Fibroblast of skin of right quadriceps (primary cell): ENCODE measurements around the gene TMED9.
A peak's percentile ranks its signal among the peaks of the same experiment; 100 is the strongest.
"Not testable (repeated sequence)": the region's sequence is repeated elsewhere in the genome, so short reads cannot be mapped to it uniquely, and the experiment has no call there.

Source experiments
- DNase-seq: peaks from one replicate; pipeline ENCODE4 v3.0.0-alpha.2; 2013

The TMED9 gene

DNA sequence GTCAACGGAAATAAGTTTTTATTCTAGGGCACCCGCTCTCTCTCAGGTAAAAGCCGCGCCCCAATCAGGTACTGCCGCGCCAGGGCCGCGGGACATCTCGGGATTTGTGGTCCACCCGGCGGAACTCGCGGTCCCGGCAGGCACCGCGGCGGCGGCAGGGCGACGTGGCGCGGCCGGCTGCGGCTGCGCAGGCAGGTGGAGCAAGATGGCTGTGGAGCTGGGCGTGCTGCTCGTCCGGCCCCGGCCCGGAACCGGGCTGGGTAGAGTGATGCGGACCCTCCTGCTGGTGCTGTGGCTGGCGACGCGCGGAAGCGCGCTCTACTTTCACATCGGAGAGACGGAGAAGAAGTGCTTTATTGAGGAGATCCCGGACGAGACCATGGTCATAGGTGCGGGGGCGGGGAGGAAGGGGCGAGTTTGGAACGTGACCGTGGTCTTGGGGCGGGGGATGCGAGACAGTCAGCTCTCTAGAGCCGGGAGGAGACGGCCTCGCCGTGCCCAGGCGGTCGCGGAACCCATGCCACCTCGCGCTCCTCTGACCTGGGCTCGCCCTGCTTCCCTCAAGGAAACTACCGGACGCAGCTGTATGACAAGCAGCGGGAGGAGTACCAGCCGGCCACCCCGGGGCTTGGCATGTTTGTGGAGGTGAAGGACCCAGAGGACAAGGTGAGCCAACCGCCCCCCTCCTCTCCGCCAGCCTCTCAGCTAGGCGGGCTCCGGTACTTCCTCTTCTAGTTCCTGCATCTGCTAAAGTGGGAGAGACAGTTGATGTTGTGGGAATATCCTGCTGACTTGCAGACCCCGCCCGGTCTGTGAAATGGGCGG is at the start of gene TMED9:
Gene TMED9, plus strand, starts transcription at position 194 of the 825 bp plus-strand sequence. Its CDS starts 12 bp downstream, at position 206.
- peak; percentile 81 for DNase-seq

DNA sequence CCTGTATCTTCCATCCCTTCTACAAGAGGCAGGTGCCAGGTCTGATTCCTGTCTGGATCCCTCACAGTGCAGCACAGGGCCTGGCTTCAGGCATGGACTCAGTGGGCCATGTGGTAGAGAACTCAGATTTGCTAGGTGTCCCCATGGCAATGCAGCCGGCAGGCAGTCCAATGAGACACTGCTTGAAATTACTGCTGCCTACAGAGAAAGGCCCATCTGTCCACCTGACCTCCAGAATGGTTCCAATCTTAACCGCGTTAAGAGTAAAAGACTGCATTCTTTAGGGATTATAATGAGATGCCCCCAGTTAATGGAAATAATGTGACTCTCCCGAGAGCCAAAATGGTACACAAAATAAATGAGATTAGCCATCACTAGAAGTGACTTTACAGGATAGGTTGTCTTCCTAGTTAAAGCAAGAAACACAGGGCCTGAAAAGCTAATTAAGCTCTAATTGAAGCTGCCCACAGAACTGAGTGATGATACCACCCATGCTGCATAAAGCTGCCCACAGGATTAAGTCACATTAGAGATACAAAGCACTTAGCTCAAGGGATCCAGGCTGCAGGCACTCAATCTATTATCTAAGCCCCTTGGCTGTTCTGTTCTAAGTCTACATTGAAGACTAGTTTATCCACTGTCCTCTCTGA is 49.1 kb upstream of the TMED9 start:
- DNase-seq, result no peak

DNA sequence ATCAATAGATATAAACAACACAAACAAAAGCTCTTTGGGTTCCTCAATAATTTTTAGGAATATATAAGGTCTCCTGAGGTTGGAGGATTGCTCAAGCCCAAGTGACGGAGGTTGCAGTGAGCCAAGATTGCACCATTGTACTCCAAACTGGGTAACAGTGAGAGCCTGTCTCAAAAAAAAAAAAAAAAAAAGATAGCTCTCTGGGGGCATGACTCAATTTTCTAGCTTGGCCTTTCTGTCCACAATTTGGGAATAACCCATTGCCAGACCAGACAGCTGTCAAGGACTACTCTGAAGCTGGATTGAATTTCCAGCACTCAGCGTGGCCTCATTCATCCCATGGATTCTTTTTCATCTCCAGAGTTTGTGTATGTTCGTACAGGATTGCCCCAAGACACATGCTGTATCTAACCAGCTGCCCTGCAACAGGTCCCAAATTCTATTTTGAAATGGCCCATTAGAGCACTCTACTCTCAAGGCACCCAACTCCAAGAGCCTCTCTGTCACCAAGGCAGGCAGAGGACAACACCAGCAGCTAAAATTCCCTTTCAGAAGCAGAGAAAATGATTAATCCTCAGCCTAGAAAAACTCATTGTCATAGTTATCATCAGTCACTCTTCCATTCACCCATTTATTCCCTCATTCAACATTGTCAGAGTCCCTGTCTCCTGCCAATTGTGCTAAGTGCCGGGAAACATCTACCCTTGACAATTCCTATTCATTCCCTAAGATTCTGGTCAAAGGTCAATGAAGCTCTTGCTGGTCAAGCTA is 46.3 kb upstream of the TMED9 start:
- peak; percentile 90 for DNase-seq

DNA sequence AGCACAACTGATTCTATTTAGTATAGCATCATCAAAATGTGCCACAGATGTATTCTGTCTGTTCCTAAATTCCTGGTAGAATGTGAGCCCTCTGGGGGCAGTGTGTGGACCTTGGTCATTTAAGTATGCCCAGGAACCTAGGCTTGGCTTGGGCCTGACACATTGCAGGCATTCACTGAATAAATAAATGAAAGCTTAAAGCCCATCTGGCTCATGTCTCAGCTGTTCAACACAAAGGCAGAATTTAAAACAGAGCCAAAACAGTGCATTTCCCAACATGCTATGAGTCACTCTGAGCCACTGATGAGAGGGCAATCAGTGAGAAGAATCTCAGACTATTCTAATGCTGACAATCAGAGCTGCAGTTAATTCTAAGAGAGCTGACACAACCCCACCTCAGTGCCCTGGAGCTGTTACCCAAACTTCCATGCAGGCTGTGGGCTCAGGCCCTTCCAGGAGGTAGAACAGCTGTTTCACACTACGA is 45.7 kb upstream of the TMED9 start:
- peak; percentile 98 for DNase-seq

DNA sequence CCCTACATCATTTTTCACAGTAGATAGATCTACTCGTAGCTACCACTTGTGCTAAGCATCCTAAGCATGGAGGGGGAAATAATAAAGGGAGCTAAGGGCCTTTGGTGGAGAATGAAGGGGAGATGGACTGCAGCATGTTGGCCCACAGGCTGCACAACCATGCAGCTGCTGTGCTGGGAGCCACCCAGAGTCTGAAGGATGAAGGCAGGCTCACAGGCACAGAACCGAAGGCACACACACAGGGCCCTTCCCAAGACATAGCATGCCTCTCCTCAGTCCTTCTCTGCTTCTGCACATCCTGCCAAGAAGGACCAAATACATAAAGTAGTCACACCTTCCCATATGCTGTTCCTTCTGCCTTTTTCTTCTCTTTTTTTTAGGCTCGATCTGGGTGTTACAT is 44.3 kb upstream of the TMED9 start:
- no peak for DNase-seq

DNA sequence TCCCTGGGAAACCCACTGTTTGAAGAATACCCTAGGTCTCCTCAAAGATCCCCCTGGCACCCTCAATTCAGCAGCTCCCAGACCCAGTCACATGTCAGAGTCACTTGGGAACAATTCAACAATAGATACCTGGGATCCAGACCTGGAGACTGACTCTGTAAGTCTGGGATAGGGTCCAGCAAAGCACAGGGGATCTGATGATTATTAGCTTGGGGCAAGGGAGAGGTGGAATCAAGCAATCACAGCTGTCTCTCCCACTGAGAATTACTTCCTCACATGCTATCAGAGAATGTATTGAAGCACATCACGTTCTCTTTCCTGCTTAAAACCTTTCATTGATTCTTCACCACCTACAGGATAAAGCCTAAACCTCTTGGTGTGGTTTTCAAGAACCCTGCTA is 43.5 kb upstream of the TMED9 start:
- no peak for DNase-seq

DNA sequence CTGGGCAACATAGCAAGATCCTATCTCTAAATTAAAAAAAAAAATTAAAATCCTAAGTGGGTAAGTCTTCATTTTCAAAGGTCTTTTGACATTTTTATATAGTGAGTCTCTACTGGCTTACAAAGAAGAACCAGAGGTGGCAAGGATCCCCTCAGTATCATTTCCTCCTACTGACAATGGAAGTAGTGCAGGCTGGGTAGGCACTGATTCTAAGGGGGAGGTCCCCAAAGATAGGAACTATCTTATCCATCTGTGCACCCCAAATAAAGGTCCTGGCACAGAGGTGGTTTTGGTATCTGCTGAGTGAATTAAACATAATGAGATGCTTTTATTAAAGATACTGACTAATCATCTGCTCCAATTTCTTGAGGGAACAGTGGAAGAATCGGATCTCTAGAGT is 41.9 kb upstream of the TMED9 start:
- DNase-seq, result no peak

DNA sequence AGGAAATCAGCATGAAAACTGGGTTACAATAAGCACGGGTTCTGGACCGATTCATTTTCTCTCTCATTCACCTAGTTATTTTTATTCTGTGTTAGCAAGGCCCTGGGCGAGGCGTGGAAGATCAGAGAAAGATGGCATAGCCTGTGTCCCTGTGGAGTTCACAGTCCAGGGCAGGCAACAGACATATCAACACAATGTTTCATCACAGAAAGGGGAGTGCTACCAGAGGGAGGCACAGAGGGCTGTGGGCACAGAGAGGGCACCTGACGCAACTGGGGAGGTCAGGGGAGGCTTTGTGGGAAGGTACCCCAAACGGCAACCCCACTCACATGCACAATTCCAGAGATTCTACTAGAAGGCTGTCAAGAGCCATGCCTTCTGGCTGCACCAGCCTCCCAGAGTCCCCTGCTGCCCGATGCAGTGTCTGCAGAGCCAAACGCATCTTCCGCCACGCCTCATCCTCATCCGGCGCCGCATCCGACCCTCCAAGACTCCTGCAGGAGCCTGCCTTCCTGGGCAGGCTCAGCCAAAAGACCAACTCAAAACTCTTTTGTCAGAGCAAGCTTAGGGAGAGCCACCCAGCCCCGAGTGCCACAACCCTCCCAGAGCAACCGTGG is 39.1 kb upstream of the TMED9 start:
- DNase-seq, result no peak

DNA sequence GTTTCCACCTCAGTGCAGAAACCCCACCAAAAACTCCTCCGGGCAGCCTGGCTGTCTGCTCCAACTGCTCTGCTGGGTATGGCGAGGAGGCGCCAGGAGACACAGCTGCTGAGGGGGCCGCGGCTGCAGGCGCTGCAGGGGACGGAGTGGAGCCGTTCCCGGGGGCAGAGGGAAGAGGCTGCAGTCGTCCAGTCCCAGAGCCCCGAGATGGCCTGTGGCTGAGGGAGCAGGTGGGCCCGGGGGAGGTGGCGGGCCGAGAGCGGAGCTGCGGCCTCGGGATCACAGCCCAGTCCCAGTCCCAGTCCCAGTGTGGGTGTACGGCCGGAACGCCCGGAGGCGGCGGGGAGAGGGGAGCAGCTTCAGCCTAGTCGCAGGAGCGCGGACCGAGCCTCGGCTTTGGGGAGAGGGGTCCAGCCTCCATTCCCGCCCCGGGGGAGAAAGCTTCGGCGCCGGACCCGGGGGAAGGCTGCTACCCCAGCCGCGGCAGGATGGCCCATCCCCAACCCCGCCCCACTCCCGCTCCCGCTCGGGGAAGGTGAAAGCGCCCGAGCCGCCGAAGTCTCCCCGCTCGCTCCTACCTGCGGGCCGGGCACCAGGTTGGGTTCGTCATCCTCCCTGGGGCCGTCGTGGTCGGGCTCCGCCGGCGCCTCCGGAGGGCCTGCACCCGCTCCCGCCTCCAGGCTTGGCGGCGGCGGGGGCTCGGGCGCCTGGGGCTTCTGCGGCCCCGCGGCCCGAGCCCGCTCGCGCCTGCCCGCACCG is 38.2 kb upstream of the TMED9 start:
- no peak for DNase-seq

DNA sequence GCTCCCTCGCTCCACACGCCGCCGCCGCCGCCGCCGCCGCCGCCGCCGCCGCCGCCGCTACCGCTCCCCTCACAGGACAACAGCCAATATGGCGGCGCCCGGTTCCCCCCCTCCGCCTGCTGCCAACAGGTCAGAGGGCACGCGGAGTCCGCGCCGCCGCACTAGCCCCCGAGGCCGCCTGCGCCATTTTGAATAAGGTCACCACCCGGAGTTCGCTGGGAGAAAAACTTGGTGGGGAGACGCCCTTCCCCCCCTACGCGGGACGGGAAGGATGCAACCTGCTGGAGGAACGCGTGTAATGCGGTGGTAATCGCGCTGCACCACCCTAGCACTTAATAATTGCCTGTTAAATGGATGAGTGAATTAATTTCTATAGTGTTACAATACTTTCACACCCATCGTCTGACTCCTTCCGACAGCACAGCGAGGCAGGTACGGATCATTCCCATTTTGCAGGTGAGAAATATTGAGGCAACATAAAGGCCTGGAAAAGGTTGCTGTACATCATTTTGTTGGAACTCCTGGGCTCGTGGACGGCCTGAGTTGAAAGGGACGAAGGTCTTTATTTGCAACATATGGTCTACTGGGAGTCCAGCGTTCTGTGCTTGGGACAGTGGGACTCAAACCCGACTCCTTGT is 37.4 kb upstream of the TMED9 start, which contains the start of gene FAM193B:
Gene FAM193B, minus strand, starts transcription at position 90 of the 638 bp plus-strand sequence. CDS start 105 bp downstream, outside the sequence.
- DNase-seq, result peak; percentile 91

DNA sequence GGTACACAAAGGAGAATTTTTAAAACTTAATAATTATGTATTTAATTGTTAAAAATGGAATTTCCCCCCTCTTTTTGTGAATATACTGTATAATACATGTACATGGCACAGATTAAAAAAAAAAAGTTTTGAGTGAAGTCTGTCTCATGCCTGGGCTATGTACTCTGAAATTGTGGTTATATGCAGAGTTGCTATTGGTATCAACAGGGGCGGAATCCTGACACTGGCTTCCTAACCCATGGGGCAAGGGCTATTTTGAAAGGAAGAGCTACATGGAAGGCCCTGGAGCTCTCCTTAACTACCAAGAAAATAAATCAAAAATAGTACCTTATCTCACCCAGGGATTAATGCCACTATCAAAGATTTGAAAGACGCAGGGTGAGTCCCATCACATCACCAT is 36.8 kb upstream of the TMED9 start:
- DNase-seq, result no peak

DNA sequence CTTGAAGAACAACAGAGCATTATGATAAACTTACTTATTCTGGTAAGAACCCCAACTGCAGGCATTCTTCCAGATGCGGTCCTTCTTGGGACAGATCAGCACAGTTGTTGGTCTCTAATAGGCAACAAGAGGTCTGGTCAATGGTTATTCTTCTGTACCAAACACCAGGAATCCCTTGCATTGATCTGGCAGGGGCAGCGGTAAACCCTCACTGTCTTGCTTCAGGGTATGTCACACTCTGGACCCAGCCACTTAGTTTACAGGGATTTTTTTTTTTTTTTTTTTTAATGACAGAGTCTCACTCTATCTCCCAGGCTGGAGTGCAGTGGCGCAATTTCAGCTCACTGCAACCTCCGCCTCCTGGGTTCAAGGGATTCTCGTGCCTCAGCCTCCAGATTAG is 36.3 kb upstream of the TMED9 start:
- no peak for DNase-seq

DNA sequence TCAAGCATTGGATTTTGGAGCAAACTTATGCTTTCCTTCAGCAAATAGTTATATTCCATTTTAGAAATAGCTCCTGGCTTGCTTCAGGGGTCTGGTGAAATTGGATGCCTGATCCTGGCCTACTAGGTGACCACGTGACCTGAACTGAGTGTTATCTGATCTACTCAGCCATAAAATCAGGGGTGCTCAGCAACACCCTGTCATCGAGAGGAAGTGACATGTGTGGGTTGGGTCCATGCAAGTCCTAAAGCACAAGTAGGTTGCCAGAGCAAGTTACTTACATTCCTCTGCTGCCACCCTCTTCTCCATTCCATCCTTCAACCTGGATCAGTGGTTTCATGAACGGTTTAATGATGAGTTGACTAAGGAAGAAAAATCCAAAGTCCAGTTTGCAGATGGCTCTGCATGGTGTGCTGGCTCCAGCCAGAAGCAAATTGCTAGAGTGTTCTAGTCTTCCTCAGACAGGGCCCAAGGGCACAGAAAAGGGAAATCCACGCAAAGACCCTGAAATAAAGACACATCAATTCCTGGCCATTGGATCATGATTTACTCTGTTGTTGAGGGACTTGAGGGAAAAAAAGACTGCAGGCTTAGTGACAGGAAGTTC is 34.9 kb upstream of the TMED9 start:
- peak; percentile 45 for DNase-seq

DNA sequence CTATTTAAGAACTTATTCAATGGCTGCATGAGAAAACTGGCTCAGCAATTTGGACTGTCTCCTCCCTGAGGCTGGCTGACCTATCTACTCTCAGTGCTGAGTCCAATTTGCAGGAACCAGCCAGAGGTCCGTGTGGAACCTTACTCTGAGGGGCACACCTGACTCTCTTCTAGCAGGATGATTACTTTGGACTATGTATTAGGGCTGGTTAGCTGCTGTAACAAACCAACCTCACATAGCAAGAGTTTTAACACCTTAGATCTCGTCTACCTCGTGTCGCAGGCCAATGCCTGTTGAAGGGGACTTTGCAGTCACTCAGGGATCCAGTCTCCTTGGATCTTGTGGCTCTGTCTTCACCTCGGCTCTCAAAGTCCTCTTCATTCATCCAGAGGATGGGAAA is 34.2 kb upstream of the TMED9 start:
- DNase-seq, result no peak

DNA sequence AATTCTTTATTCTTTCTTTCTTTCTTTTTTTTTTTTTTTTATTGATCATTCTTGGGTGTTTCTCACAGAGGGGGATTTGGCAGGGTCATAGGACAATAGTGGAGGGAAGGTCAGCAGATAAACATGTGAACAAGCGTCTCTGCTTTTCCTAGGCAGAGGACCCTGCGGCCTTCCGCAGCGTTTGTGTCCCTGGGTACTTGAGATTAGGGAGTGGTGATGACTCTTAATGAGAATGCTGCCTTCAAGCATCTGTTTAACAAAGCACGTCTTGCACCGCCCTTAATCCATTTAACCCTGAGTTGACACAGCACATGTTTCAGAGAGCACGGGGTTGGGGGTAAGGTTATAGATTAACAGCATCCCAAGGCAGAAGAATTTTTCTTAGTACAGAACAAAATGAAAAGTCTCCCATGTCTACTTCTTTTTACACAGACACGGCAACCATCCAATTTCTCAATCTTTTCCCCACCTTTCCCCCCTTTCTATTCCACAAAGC is 32.5 kb upstream of the TMED9 start:
- not testable (repeated sequence) for DNase-seq

DNA sequence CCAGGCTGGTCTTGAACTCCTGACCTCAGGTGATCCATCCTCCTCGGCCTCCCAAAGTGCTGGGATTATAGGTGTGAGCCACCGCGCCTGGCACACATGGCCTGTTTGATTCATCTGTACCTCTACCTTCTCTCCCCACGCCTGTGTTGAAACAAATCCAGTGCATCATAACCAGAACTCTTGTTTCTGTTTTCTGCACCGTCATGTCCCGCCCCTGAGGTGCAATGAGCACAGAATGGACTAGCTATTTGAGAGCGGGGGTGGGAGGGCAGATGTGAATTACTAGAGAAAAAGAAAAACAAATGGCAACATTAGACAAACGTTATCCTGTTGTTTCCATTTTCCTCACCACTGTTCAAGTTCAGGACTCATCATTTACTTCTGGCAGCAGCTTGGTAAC is 27.0 kb upstream of the TMED9 start:
- DNase-seq, result no peak

DNA sequence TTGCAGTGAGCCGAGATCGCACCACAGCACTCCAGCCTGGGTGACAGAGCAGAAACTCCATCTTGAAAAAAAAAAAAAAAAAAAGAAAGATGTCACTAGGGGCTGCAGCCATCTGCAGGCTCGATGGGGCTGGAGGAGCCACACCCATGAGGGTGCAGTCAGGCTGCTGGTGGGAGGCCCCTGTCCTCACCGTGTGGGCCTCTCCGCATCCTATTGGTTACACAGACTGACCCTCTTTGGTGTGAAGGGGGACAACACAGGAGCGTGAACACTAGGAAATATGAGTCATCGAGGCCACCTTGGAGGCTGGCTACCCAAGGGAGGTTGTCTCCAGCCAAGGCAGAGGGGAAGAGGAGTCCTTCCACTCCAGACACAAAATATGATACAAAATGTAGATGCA is 23.7 kb upstream of the TMED9 start:
- no peak for DNase-seq

DNA sequence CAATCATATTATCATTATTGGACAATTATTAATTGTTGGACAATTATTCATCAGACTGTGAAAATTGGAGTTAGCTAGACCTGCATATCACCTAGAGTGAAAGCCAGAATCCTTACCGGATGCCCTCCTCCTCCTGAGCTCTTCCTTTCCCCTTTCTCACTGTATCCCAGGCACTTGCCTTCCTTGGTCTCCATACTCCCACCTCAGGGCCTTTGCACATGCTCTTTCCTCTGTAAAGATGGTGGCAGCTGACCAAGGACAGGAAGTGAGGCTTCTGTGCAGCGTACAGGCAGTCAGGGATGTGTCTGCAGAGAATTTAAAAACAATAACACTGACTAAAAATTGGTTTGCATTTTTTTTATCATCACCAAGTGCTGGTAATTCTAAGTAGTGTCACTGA is 22.1 kb upstream of the TMED9 start:
- no peak for DNase-seq

DNA sequence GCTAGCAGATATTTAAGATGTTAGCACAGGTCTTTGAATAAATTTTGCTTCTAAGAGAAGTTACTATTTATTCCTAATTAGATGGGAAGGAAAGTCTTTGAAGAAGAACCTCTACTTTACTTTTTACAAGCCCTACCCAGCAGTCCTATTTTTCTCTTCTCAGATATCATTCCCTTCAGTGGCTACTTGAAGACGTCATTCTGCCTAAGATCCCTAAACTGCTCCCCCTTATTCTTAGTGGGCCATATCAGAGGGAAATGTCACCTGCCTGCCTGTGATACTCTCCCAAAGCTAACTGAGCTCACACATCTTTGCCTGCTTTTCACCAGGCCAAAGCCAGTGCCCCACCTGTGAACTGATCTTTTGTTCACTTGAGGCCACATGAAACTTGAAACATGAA is 16.5 kb upstream of the TMED9 start:
- no peak for DNase-seq

DNA sequence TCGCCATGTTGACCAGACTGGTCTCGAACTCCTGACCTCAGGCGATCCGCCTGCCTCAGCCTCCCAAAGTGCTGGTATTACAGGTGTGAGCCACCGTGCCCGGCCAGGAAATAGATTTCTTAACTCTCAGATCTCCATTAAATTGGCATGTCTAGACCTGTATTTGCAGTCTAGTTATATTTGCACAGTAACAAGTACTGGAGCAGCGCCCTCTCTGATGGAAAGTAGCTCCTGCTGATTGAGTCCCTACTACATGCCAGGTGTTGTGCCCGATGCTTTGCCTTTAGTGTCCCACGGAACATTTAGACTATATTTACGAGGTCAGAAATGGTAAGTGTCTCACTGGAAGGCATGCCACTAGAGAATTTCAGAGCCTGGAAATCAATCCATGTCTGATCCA is 15.8 kb upstream of the TMED9 start:
- no peak for DNase-seq

DNA sequence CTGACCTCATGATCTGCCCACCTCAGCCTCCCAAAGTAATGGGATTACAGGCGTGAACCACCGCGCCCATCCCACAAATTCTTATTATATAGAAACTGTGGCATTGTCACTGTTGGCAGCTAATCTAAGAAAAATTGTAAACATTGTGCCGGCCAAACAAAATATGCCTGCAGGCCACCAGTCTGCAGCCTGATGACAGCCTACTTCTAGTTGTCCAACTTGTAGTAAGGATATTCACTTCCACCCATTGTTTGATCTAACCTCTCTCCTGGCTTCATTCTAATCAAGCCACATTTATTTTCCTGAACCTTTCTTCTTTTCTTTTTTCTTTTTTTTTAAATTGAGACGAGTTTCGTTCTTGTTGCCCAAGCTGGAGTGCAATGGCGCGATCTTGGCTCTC is 13.7 kb upstream of the TMED9 start:
- DNase-seq, result no peak
